ENCODE data around the gene FOXN4. TPM values are rescaled to one million over a fixed set of nuclear protein-coding genes. Genes with fewer than 3 reads are reported as not detected.

Gene FOXN4
- total and polyA plus RNA-seq, 2 donors (not counting 3 experiments of a cell fraction or from before 2014, with no cell fraction given), result not detected

- dilution Hi-C loops (cut with MboI; ENCODE audit: extremely low pct_ligation_motif_present, low sequenced_read_pairs) (no loop called here), intact Hi-C loops (cut with micrococcal nuclease) (loop anchor here (5.0 kb wide), 1 partner anchor 149 kb away; no protein-coding TSS in a partner anchor)
- H4K20me1 ChIP-seq (replicated peaks; ENCODE audit: control insufficient read depth, extremely low read depth, insufficient read depth, low read length), result no peaks in the 10 kb centered on the region
- H3K9ac ChIP-seq (replicated peaks; ENCODE audit: extremely low read depth, insufficient read depth, low read length), result no peak overlapping the region
- no peaks in the 10 kb centered on the region for H3K4me1 ChIP-seq (ENCODE audit: control insufficient read depth, extremely low read depth, insufficient read depth, low read length)
- no peaks in the 10 kb centered on the region for H3K27me3 ChIP-seq (ENCODE audit: control insufficient read depth in 2 of 2, insufficient read depth in 2 of 2, low read length in 2 of 2)
- DNase-seq (ENCODE audit: low read depth, low spot score), result no peak
- no peak overlapping the region for H2AFZ ChIP-seq (ENCODE audit: low read depth, low read length)
- no peak for FAIRE-seq
- H3K9me3 ChIP-seq (replicated peaks; ENCODE audit: control insufficient read depth, insufficient read depth, low read length), result no peaks in the 10 kb centered on the region
- no peaks in the 10 kb centered on the region for H3K79me2 ChIP-seq (ENCODE audit: control insufficient read depth, insufficient read depth, low read length)
- no peaks in the 10 kb centered on the region for H3K36me3 ChIP-seq (ENCODE audit: control insufficient read depth in 2 of 2, extremely low read depth in 1 of 2, insufficient read depth in 2 of 2, low read length in 2 of 2)
- BruUV-seq (replicated peaks), result no TSS peak
- H3K4me3 ChIP-seq (replicated peaks in 1 of 3; ENCODE audit: insufficient read depth in 1 of 3, low read depth in 1 of 3, low read length in 3 of 3), result no peak overlapping the region
- H3K27ac ChIP-seq (ENCODE audit: insufficient read depth, low read depth, low read length), result no peak overlapping the region
- POLR2A ChIA-PET, result no interaction called here
- no peaks in the 10 kb centered on the region for H3K9me1 ChIP-seq (replicated peaks; ENCODE audit: control insufficient read depth, extremely low read depth, insufficient read depth, low read length)
- TF ChIP-seq POLR2AphosphoS5 (IDR thresholded peaks at IDR 0.05; ENCODE audit: insufficient read depth, low read depth, low read length), result no peak
- TF ChIP-seq POLR2A (IDR thresholded peaks at IDR 0.05; ENCODE audit: low read depth, low read length), result no peak
- no peak for TF ChIP-seq MYC (IDR thresholded peaks at IDR 0.05; ENCODE audit: low read depth, low read length)
- no peak for TF ChIP-seq FOS (IDR thresholded peaks at IDR 0.05; ENCODE audit: borderline replicate concordance, insufficient read depth, low read length)
- no peak overlapping the region for H3K4me2 ChIP-seq (ENCODE audit: insufficient read depth, low read length)
- CTCF ChIA-PET, result interaction anchor here (1.9 to 6.8 kb wide), 2 partner anchors 124 to 133 kb away, joined by 6 to 190 read pairs; no protein-coding TSS in a partner anchor
Observed at GRCh38 chr12:109261087-109261486, 48.0 kb downstream of the FOXN4 start.

GRCh38 chr12:109259545-109259895 is 49.6 kb downstream of the FOXN4 start:
- intact Hi-C loops (cut with micrococcal nuclease), result no loop called here
- no peak overlapping the region for H3K4me3 ChIP-seq (replicated peaks in 1 of 3; ENCODE audit: insufficient read depth in 1 of 3, low read depth in 1 of 3, low read length in 3 of 3)
- TF ChIP-seq CTCF (IDR thresholded peaks at IDR 0.05; ENCODE audit: extremely low read depth in 1 of 2, insufficient read depth in 1 of 2, low read depth in 1 of 2, low read length in 2 of 2) (no peak), MYC (IDR thresholded peaks at IDR 0.05; ENCODE audit: low read depth, low read length) (no peak), POLR2A (IDR thresholded peaks at IDR 0.05; ENCODE audit: low read depth, low read length) (no peak), FOS (IDR thresholded peaks at IDR 0.05; ENCODE audit: borderline replicate concordance, insufficient read depth, low read length) (no peak), GATA2 (IDR thresholded peaks at IDR 0.05; ENCODE audit: insufficient read depth, insufficient read length, low read depth, low read length) (no peak), POLR2AphosphoS5 (IDR thresholded peaks at IDR 0.05; ENCODE audit: insufficient read depth, low read depth, low read length) (no peak), EZH2 (IDR thresholded peaks at IDR 0.05; ENCODE audit: borderline replicate concordance, low read depth, low read length, severe bottlenecking) (no peak), JUN (IDR thresholded peaks at IDR 0.05; ENCODE audit: borderline replicate concordance, insufficient read depth, insufficient read length, low read depth) (no peak), MAX (IDR thresholded peaks at IDR 0.05; ENCODE audit: insufficient read depth, insufficient read length) (no peak)
- FAIRE-seq, result no peak
- no peaks in the 10 kb centered on the region for H3K9me3 ChIP-seq (replicated peaks; ENCODE audit: control insufficient read depth, insufficient read depth, low read length)
- ChIA-PET CTCF (interaction anchor here (1.9 to 2.0 kb wide), 2 partner anchors 126 to 134 kb away, joined by 6 to 9 read pairs; no protein-coding TSS in a partner anchor), POLR2A (no interaction called here)
- dilution Hi-C loops (cut with MboI; ENCODE audit: extremely low pct_ligation_motif_present, low sequenced_read_pairs), result no loop called here
- H3K79me2 ChIP-seq (ENCODE audit: control insufficient read depth, insufficient read depth, low read length), result no peaks in the 10 kb centered on the region
- H3K36me3 ChIP-seq (ENCODE audit: control insufficient read depth in 2 of 2, extremely low read depth in 1 of 2, insufficient read depth in 2 of 2, low read length in 2 of 2), result no peaks in the 10 kb centered on the region
- no peaks in the 10 kb centered on the region for H3K9me1 ChIP-seq (replicated peaks; ENCODE audit: control insufficient read depth, extremely low read depth, insufficient read depth, low read length)
- DNase-seq (ENCODE audit: low read depth, low spot score), result no peak
- no peaks in the 10 kb centered on the region for H3K4me1 ChIP-seq (ENCODE audit: control insufficient read depth, extremely low read depth, insufficient read depth, low read length)
- H3K27me3 ChIP-seq (ENCODE audit: control insufficient read depth in 2 of 2, insufficient read depth in 2 of 2, low read length in 2 of 2), result no peaks in the 10 kb centered on the region
- no peak overlapping the region for H2AFZ ChIP-seq (ENCODE audit: low read depth, low read length)
- H3K27ac ChIP-seq (ENCODE audit: insufficient read depth, low read depth, low read length), result no peak overlapping the region
- BruUV-seq (replicated peaks), result no TSS peak
- no peak overlapping the region for H3K9ac ChIP-seq (replicated peaks; ENCODE audit: extremely low read depth, insufficient read depth, low read length)
- H4K20me1 ChIP-seq (replicated peaks; ENCODE audit: control insufficient read depth, extremely low read depth, insufficient read depth, low read length), result no peaks in the 10 kb centered on the region
- no peak overlapping the region for H3K4me2 ChIP-seq (ENCODE audit: insufficient read depth, low read length)

All from endothelial cell of umbilical vein (primary cell).